NCI-H2196 (cell line): Measurements from ENCODE around the gene KLC4.
A peak's percentile ranks its signal among the peaks of the same experiment; 100 is the strongest.
"Not testable (repeated sequence)": the region's sequence is repeated elsewhere in the genome, so short reads cannot be mapped to it uniquely, and the experiment has no call there.

Experiments
- DNase-seq: peaks from one replicate; lab custom pipeline; 2025; ENCODE audit not compliant: unreplicated experiment; lab: John Stamatoyannopoulos, UW

KLC4 gene

DNA sequence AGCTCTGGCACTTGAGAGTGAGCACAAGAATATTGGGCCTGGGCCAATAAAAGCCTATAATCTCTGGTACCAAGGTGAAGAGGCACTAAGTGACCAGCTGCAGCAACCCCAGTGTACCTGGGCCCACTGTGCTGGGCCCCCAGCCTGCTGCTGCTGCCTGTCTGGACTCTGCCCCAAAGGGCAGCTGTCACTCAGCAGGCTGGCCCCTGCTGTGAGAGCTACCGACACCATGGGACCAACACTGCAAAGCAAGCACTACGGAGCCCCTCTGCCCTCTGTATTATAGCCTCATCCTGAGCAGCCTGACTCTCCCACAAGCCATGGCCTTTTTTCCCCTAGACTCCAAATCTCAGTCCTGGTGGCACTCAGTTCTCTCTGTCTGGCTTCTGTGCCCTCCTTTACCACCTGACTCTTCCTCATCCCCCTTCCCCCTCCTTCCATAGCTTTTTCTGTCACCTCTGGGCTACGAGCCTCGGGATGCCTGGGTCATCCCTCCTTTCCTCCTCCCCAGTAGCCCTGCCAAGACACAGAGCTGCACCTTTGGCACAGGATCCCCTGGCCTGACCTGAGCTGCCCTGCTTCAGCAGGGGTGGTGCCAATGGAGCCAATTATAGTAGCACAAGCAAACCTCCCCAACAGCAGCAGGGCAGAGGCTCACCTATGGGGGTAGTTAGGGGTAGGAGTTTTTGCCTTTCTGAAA lies 23.8 kb upstream of the KLC4 start:
- no peak for DNase-seq

DNA sequence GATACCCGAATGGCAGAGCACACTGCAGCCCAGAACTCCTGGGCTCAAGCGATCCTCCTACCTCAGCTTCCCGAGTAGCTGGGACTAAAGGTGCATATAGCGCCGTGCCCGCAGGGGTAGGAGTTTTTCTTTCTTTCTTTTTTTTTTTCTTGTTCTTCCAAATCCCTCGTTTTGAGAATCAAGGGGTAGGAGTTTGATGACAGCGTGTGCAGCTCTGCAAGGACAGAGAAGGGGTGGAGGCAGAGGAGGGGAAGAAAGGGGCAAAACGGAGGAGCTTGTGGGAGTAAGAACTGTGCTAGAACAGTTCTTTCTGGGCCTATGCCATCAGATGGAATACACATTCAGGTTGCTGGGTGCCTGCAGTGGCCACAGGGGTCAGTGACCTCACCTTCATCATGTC lies 22.7 kb upstream of the KLC4 start:
- DNase-seq, result no peak

DNA sequence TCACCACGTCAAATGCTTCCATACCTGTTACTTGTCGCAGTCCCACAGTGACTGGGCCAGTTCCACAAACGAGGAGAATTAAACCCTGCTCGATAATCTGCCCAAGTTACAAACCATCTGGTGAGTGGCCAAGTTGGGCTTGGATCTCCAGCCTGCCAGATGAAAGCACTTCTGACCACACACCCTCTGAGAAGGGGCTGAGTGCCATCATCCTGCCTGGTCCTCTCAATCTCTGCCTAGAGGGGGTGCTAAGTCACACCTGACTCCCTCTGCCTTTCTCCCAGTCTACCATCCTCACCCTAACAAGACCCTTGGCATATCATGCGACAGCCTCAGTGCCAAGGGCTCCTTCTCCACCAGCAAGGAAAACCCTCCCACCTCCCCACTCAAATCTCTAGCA lies 22.2 kb upstream of the KLC4 start:
- no peak for DNase-seq

GRCh38 chr6:43037706-43038105 lies 21.7 kb upstream of the KLC4 start:
- DNase-seq, result no peak

DNA sequence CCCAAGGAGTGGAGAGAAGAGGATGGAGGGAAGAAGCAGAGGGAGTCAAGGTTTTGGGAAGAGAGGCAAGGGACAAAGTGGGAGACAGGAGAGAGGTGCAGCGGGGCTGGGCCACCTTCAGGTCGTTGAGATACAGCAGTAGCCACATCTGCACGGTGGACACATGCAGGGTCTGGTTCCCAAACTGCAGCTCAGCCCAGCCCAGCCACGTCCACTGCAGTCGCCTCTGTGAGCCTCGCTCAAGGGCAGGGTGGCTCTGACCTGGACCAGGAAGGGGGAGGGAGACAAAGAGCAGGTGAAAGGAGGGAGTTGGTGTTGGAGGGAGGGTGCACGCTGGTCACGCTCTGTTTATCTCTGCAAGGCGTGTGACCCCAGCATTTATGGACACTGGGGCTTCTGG lies 20.7 kb upstream of the KLC4 start:
- no peak for DNase-seq

DNA sequence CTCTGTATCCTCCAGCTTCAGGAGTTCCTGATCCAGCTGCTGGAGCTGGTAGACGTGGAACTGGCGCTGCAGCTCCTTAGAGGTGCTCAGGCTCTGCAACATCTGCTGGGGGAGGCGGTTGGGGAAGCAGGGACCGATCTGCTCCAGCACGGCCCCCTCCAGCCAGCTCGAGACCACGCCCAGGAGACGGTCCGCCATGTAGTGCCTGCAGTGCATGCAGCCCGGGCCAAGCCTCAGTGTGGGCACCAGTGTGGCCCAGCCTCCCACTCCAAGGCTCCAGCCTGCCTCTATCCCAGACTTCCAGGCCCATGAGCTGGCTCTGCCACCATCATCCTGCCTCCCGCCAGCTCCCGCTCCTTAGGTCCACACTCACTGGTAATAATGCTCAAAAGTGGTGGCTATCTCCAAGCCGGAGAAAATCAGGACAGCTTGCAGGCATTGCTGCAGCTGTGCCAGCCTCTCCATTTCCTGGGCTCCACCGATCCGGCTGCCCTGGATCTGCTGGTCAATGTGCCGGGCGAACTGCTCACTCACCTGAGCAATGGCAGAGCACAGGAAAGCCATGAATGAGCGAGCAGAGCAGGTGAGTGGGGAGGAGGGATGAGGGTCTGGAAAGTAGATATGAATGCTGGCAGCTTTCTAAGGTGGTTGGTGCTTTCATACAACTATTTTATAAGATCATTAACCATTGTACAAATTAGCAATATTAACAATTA lies 18.7 kb upstream of the KLC4 start:
- no peak for DNase-seq

GRCh38 chr6:43041475-43041874 lies 18.0 kb upstream of the KLC4 start:
- not testable (repeated sequence) for DNase-seq

DNA sequence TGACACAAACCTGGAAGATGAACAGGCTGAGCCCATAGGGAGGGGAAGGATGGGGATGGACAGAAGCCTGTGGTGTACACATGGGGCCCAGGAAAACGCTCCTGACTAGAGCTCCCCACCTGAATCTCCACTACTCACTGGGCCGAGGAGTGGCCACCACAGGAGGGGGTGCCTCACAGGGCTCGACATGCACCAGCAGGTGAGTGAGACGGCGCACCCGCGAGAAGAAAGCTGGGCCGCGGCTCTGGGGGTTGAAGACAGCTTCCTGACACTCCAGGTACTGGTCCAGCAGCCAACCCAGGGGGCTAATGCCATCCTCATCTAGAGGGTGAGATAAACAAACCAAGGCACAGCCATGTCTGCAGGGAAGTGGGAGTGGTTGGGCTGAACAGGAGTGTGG lies 16.1 kb upstream of the KLC4 start:
- DNase-seq, result no peak

- no peak for DNase-seq
These were observed 14.0 kb upstream of the KLC4 start for GRCh38 chr6:43045371-43045930.

GRCh38 chr6:43047998-43048397 lies 11.4 kb upstream of the KLC4 start:
- no peak for DNase-seq

- no peak for DNase-seq
These were observed 8.4 kb upstream of the KLC4 start for GRCh38 chr6:43050981-43051380.

DNA sequence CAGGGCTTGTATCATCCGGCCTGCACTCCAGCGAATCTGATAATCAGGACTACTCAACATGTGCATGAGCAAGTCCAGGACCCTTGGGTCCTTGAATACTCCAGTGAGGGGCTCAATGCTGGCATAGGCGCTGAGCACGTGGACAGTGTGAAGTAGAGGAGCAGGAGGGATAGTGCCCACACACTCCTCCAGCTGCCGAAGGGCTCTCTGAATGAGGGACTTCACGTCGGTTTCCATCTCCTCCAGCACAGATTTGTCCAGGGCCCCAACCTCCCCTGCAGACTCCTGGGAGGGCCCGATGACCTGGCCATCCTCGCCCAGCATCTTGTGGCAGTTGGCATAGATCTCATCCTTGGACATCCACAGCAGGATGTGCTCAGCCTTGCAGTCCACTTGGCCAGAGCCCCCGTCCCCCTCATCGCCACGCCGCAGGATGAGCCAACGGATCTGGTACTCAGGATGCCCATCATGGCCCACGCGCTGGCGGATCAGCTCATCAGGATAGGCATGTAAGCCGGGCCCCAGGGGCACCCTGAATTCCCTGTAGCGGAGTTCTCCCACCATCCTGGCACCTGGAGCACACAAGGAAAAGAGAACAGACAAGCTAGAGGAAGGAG lies 7.1 kb upstream of the KLC4 start:
- DNase-seq, result no peak

- DNase-seq, result no peak
These were observed 6.4 kb upstream of the KLC4 start for GRCh38 chr6:43052842-43053544.

- peak; percentile 95 for DNase-seq
These were observed 5.8 kb upstream of the KLC4 start, which contains the start of gene CUL7 for GRCh38 chr6:43053545-43054205. Gene CUL7 (minus strand): TSS chr6:43053851. CDS start chr6:43052788, 1,063 bp downstream.

DNA sequence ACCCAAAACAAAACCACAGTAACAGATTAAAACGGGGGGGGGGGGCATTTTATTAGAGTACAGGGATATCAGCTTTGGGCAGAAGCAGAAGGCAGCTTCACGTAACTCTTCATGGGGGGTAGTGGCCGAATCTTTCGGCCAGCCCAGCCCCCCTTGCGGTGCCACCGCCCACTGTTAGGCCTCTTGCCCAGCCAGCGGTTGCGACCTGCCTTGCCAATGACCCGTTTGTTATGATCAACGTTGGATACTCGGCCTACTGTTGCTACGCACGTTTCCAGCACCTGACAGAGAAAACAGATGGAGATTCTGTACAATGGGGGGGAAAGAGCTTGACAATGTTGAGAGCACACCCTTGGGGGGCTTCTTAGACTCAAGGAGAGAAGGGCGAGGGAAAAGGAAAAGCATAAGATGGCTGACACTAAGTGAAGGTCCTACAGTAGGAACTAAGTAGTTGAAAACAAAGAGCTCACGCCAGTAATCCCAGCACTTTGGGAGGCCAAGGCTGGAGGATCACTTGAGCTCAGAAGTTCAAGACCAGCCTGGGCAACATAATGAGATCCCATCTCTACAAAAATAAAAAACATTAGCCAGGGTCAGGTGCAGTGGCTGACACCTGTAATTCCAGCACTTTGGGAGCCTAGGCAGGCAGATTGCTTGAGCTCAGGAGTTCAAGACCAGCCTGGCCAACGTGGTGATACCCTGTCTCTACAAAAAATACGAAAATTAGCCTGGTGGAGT lies 5.1 kb upstream of the KLC4 start:
- DNase-seq, result no peak

DNA sequence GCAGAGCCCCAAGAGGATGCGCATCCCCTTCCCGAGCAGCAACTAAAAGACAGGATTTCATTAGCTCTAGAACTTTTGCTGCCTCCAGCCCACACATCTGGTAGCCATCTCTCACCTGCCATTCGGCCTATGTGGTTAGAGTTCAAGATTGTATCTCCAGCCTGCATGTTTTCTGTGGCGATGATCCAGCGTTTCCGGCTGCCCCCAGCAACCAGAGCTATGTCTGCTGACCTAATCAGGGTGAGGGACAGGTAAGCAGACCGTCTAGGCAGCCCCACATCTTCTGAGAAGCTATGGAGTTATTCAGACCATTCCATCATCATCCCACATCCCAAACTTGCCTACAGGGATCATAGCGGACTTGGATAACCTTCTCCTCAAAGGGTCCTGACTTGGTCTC lies 3.5 kb upstream of the KLC4 start:
- no peak for DNase-seq

DNA sequence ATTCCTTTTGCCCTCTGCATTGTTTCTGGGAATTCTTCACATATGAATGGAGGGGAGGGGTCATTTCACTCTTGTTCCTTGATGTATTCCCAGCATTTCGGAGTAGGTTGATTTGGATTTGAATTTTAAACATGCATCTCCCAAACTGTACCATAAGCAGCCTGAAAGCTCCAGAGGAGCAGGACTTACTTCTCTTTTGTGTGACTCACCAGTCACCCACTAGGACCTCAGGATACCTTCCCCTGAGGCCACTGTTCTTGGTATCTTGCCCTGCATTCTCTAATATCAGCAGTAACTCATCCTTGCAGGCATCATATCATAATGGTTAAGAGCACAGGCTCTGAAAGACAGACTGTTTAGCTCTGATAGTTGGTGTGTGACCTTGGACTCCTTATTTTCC lies 900 bp upstream of the KLC4 start:
- DNase-seq, result no peak

DNA sequence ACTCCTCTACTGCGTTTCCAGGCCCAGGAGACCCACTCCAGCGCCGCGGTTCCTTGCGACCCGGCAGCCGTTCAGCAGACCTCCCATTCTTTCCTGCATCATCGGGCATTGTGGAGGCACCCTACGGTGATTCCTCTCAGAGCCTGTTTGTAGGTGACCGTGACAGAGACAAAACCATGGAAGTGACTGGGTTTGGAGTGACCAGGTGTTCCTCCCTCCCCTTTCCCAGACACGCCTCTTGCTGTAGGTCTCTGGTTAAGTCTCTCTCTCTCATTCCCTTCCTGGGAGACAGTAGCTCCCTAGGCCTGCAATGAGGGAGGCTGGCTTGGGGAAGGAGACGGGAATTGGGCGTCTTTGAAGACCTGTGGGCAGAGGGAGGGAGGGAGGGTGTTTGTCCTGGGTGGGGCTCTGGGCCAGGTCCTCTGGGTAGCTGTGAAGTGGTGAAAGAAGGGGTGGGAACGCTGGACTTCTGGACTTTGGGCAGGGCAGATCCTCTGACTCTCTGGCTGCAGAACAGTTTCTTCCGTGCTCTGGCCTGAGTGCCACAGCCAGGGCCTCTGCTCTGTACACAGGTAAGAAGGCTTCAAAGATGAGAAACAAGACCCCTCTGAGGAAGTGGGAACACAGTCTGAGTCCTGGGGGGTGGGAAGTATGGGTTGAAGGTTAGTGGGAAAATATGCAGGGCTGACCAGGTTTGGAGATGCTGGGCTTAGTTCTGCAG lies 763 bp downstream of the KLC4 start:
- DNase-seq, result peak; percentile 35
